NCI-H1105 treated with DMSO at 0.1 percent for 48 hours (cell line): ENCODE results near the gene TOM1L1.
"Not testable (repeated sequence)": the region's sequence is repeated elsewhere in the genome, so short reads cannot be mapped to it uniquely, and the experiment has no call there.

ENCODE experiments used
- DNase-seq: peaks from one replicate; lab custom pipeline; 2025; lab: John Stamatoyannopoulos, UW

The TOM1L1 gene, protein sequence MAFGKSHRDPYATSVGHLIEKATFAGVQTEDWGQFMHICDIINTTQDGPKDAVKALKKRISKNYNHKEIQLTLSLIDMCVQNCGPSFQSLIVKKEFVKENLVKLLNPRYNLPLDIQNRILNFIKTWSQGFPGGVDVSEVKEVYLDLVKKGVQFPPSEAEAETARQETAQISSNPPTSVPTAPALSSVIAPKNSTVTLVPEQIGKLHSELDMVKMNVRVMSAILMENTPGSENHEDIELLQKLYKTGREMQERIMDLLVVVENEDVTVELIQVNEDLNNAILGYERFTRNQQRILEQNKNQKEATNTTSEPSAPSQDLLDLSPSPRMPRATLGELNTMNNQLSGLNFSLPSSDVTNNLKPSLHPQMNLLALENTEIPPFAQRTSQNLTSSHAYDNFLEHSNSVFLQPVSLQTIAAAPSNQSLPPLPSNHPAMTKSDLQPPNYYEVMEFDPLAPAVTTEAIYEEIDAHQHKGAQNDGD

GRCh38 chr17:54900457-54901229 lies at the start of gene TOM1L1:
Gene TOM1L1, plus strand, starts transcription at chr17:54900852. Its CDS starts 14 bp downstream, at chr17:54900866.
- peak; percentile 83 for DNase-seq

DNA sequence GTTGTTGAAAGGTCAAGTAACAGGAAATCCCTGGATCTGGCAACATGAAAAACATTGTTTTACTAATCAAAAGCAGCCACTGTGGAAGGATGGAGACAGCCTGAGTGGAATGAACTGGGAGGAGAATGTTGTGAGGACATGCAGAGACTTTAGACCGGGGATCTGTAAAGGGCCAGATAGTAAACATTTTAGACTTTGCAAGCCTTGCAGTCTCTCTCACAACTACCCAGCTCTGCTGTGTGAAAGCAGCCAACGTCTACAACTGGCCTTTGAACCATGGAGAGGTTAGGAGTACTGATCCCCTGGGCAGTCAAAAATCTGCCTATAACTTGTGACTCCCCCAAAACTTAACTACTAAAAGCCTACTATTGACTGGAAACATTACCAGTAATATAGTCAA lies 41.5 kb upstream of the TOM1L1 start:
- no peak for DNase-seq

- no peak for DNase-seq
Observed at GRCh38 chr17:54860617-54861470, 39.8 kb upstream of the TOM1L1 start.

- DNase-seq = no peak
Observed at GRCh38 chr17:54861471-54861983, 39.1 kb upstream of the TOM1L1 start.

DNA sequence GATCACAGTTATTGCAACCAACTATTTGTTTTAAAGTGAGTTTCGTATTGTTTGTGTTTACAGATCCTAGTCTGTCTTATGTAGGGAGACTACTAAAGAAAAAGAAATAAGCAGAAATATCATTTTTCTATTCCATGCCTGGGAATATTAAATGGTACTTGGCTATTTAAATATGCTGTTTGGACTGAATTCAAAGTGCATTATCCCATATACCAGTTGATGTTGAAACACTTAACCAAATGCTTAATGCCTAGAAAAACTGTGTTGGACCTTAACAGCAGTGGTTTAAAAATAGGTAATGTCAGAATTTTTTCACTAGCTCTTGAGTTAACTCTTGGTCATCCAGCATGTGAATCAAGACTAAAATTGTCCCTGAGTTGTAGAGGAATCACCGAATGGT lies 37.5 kb upstream of the TOM1L1 start:
- no peak for DNase-seq

GRCh38 chr17:54864070-54864469 lies 36.6 kb upstream of the TOM1L1 start:
- DNase-seq = no peak

GRCh38 chr17:54864636-54865356 lies 35.9 kb upstream of the TOM1L1 start:
- peak; percentile 84 for DNase-seq

DNA sequence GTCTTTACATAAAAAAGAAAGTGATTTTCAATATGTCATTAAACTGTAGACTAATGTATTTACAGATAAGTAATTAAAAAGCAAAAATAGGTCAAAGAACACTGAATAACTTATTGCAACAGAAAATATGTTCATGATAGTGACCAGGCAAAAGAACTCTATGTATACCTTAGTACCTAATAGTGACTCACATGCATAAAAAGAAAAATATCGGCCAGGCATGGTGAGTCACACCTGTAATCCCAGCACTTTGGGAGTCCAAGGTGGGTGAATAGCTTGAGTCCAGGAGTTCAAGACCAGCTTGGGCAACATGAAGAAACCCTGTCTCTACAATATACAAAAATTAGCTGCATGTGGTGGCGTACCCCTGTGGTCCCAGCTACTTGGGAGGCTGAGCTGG lies 33.0 kb upstream of the TOM1L1 start:
- no peak for DNase-seq

GRCh38 chr17:54870671-54871175 lies 29.9 kb upstream of the TOM1L1 start:
- no peak for DNase-seq

GRCh38 chr17:54875906-54876305 lies 24.7 kb upstream of the TOM1L1 start:
- DNase-seq = not testable (repeated sequence)

DNA sequence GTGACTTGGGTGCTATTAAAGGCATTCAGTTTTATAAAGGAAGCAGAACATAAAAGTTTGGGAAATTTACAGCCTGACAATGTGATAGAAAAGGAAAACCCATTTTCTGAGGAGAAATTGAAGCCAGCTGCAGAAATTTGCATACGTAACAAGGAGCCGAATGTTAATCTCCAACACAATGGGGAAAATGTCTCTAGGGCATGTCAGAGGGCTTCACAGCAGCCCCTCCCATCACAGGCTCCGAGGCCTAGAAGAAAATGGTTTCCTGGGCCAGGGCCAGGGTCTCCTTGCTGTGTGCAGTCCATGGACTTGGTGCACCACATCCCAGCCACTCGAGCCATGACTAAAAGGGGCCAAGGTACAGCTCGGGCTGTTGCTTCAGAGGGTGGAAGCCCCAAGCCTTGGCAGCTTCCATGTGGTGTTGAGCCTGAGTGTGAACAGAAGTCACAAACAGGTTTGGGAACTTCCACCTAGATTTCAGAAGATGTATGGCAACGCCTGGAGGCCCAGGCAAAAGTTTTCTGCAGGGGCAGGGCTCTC lies 23.9 kb upstream of the TOM1L1 start:
- DNase-seq = no peak

- DNase-seq = no peak
Observed at GRCh38 chr17:54881255-54881972, 19.2 kb upstream of the TOM1L1 start.

DNA sequence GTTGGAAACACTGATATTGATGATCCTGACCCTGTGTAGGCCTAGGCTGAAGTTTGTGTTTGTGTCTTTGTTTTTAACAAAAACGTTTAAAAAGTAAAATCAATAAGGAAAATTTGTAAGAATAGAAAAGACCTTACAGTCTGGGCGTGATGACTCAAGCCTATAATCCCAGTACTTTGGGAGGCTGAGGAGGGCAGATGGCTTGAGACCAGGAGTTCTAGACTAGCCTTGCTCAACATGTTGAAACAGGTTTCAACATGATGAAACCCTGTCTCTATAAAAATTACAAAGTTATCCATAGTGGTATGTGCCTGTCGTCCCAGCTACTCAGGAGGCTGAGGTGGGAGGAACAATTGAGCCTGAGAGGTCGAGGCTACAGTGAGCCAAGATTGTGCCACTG lies 18.3 kb upstream of the TOM1L1 start:
- DNase-seq = no peak

DNA sequence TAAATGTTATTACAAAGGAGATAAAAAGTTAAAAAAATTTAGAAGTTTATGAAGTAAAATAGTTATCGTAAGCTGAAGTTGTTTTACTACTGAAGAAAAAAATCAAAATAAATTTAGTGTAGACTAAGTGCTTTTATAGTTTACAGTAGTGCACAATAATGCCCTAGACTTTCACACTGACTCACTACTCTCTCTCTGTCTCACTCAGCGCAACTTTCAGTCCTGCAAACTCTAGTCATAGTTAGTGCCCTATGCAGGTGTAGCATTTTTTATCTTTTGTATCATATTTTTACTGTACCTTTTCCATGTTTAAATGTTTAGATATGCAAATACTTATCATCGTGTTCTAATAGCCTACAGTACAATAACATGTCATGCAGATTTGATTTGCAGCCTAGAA lies 17.7 kb upstream of the TOM1L1 start:
- no peak for DNase-seq

DNA sequence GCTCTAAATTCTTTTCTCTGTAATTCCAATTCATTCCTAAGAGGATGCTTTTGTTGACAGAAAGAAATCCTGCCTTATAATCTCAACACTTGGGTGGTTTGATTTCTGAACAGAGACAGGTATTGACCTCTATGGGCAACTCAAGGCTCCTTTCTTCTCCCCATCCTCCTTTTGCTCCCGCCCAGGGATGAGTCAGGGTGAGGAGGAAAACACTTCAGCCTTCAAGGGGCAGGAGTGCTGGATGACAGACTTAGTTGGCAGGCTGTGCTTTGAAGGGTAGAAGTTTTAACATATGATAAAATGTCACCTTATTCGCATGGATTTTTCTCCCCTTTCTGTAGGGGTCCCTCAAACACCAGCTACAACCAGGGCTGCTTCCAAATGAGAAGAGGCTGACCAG lies 16.7 kb upstream of the TOM1L1 start:
- DNase-seq = no peak

- no peak for DNase-seq
Observed at GRCh38 chr17:54887787-54888186, 12.9 kb upstream of the TOM1L1 start.

DNA sequence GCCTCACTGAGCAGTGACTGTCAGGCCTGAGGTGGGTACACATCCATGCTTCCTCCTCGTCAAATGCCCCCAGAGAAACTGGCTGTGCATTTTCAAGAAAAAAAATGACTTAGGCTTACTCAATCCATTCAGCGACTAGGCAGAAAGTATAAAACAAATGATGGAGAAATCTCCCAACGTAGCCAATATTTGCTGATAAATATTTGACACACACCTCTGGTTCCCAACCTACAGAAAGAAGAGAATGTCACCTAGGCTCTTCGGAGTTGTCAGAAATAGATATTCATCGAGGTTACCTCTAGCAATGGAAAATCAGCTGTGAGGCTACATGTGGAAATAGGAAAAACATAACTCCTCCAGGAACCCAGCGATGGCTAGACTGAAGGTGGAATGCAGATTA lies 12.4 kb upstream of the TOM1L1 start:
- no peak for DNase-seq

DNA sequence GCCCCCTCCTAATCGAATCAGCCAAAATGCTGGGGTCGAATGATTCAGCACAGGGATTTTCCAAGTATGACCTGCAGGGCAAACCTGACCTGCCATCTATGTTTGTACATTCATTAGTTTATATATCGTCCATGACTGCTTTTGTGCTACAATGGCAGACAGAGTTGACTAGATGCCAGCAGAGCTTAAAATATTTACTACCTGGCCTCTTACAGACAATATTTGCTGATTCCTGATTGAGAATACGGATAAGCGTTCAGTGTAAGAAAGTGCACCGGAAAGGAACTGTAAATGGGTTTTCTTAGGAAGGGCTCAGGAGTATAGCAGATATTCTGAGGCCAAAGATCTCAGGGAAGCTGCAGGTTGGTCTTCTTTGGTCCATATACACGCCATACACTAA lies 11.7 kb upstream of the TOM1L1 start:
- DNase-seq = no peak

GRCh38 chr17:54891176-54891821 lies 9.4 kb upstream of the TOM1L1 start:
- DNase-seq = peak; percentile 58

GRCh38 chr17:54892360-54892759 lies 8.3 kb upstream of the TOM1L1 start:
- no peak for DNase-seq
